ENCODE measurements around the gene PLAU. TPM values are rescaled to one million over a fixed set of nuclear protein-coding genes. Genes with fewer than 3 reads are reported as not detected.
"Not testable (repeated sequence)": the region's sequence is repeated elsewhere in the genome, so short reads cannot be mapped to it uniquely, and the experiment has no call there.

Gene PLAU
- total RNA-seq, 2 experiments from 2014 or later: 0.16 TPM; not detected in 1

DNA sequence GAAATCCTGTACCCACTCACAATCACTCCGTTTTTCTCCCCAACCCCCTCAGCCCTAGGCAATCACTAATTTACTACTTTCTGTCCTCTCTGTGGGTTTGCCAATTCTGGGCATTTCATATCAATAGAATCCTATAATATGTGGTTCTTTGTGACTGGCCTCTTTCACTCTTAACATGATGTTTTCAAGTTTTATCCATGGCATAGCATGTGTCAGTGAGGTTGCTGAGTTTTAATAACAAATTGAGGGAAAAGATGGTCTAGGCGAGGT, 11.9 kb downstream of the PLAU start:
- Mint-ChIP-seq H3K27me3 (peaks cover 22% of the 10 kb centered on the region), H3K27ac (no peak overlapping the region), H3K9me3 (ENCODE audit: low read depth) (peaks cover 7% of the 10 kb centered on the region), H3K4me3 (no peak overlapping the region), H3K4me1 (peaks cover 23% of the 10 kb centered on the region), H3K36me3 (ENCODE audit: low read depth) (no peaks in the 10 kb centered on the region)
- intact Hi-C loops (cut with DNase I, micrococcal nuclease): no loop called here
- CTCF ChIA-PET: no interaction called here
- POLR2A ChIA-PET: no interaction called here
- no peak for ATAC-seq
- DNase-seq: no peak

DNA sequence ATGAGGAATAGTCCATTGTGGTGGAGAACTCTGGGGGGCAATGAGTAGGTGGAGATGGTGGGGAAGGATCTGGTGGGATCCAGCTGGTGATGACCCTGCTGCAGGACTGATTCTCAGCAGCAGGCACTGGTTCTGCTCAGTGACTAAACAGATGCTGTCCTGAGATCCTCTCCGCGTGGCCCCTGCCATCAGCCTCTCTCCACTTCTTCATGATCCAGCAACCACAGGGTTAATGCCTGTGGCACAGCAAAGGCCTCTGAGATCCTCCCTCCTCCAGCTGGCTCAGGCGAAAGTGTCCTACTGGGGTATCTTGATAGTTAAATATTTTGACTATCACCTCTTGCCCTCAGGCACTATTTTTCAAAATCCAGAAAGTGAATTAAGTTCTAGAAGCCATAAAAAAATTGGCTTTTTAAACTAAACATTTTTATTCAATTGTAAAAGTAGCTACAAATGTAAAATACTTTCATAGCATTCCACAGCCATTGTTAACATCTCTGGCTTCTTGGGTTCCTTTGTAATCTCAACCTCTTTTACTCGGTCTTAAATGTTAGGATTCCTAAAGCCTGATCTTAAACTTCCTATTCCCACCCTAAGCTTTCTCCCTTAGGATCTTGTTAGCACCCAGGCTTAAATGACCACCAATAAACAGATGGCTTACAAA, 13.1 kb downstream of the PLAU start:
- H3K4me3 Mint-ChIP-seq: no peak overlapping the region
- no peak overlapping the region for H3K27ac Mint-ChIP-seq
- H3K36me3 Mint-ChIP-seq (ENCODE audit: low read depth): no peaks in the 10 kb centered on the region
- intact Hi-C loops (cut with DNase I, micrococcal nuclease): no loop called here
- CTCF ChIA-PET: interaction anchor here (0.7 to 1.2 kb wide), 7 partner anchors 12 to 135 kb away, joined by 3 to 6 read pairs (median 3); partner anchors contain the start of gene PLAU
- H3K9me3 Mint-ChIP-seq (ENCODE audit: low read depth): no peaks in the 10 kb centered on the region
- peaks cover 23% of the 10 kb centered on the region for H3K4me1 Mint-ChIP-seq
- POLR2A ChIA-PET: interaction anchor here (0.6 to 0.7 kb wide), 2 partner anchors 30 to 47 kb away, joined by 3 to 7 read pairs; no protein-coding TSS in a partner anchor
- H3K27me3 Mint-ChIP-seq: peaks cover 23% of the 10 kb centered on the region
- DNase-seq (no peak), ATAC-seq (no peak)

DNA sequence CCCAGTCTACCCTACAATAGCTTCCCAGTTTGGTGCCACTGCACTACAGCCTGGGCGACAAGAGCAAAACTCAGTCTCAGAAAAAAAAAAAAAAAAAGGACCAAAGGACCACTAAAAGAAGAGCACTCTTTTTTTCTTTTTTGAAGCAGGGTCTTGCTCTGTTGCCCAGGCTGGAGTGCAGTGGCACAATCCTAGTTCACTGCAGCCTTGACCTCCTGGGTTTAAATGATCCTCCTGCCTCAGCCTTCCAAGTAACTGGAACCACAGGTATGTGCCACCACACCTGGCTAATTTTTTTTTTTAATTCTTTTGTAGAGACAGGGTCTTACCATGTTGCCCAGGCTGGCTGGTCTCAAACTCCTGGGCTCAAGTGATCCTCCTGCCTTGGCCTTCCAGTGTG, 14.0 kb downstream of the PLAU start:
- peaks cover 26% of the 10 kb centered on the region for H3K27me3 Mint-ChIP-seq
- peak overlapping the region; percentile 5 for H3K27ac Mint-ChIP-seq
- H3K4me3 Mint-ChIP-seq: no peak overlapping the region
- no peaks in the 10 kb centered on the region for H3K36me3 Mint-ChIP-seq (ENCODE audit: low read depth)
- DNase-seq: no peak
- intact Hi-C loops (cut with DNase I, micrococcal nuclease): no loop called here
- ChIA-PET CTCF (interaction anchor here (0.7 to 1.2 kb wide), 4 partner anchors 14 to 113 kb away, joined by 3 to 6 read pairs (median 3); partner anchors contain the start of gene PLAU), POLR2A (interaction anchor here (0.6 kb wide), 1 partner anchor 48 kb away, joined by 7 read pairs; no protein-coding TSS in a partner anchor)
- ATAC-seq: no peak
- peaks cover 21% of the 10 kb centered on the region for H3K4me1 Mint-ChIP-seq
- H3K9me3 Mint-ChIP-seq (ENCODE audit: low read depth): no peaks in the 10 kb centered on the region

DNA sequence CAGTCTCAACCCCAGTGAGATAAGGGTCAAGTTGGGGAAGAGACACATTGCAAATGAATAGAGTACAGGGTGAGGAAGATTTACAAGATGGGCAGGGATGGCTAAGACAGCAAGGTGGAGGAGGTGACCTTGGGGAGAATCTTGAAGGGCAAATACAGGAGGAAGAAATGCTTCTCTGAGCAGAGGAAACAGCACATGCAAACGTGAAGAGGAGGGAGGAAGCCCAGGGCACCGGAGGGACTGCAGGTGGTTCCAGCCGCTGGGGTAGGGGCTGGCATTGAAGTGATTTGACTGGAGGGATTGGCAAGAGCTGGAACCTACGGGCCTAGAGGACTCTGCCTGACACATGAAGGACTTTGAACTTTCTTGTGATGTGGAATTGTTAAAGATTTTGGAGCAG, 14.6 kb downstream of the PLAU start:
- Mint-ChIP-seq H3K4me1 (peaks cover 18% of the 10 kb centered on the region), H3K36me3 (ENCODE audit: low read depth) (no peaks in the 10 kb centered on the region), H3K9me3 (ENCODE audit: low read depth) (no peaks in the 10 kb centered on the region), H3K4me3 (no peak overlapping the region), H3K27me3 (peaks cover 26% of the 10 kb centered on the region), H3K27ac (no peak overlapping the region)
- intact Hi-C loops (cut with DNase I, micrococcal nuclease): no loop called here
- ChIA-PET POLR2A (no interaction called here), CTCF (interaction anchor here (0.9 to 21.4 kb wide), 2 partner anchors 8 to 37 kb away, joined by 3 to 375 read pairs; no protein-coding TSS in a partner anchor)
- DNase-seq (no peak), ATAC-seq (no peak)

DNA sequence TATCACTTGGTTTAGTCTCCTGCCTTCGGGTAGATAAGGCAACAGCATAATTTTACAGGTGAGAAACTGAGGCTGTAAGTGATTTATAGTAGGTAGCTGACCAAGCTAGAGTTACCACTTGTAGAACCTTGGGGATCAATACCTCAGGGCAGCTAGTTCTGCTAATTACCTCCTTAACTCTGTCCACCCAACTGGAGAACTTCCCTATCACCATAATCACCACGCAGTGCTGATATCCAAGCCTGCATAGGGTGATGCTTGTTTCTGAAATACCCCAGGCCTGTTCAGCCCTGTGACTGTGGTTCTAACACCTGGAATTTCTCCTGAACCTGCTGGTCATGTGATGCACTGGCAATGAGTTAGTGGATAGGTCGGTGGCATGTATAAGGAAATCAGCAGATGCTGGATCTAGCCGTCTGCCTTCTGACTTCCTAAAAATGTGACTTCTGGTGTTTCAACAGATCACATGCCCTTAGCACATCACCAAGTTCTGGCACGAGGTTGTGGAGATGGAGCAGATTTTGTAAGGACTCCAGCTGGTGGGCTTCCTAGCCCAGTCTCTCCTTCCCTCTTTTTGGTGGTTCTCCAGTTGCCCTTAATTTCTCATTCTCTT, 15.3 kb downstream of the PLAU start:
- ChIA-PET POLR2A (no interaction called here), CTCF (interaction anchor here (0.9 to 21.4 kb wide), 5 partner anchors 8 to 92 kb away, joined by 3 to 375 read pairs (median 3); no protein-coding TSS in a partner anchor)
- H3K36me3 Mint-ChIP-seq (ENCODE audit: low read depth): no peaks in the 10 kb centered on the region
- no peaks in the 10 kb centered on the region for H3K9me3 Mint-ChIP-seq (ENCODE audit: low read depth)
- DNase-seq: no peak
- H3K4me3 Mint-ChIP-seq: no peak overlapping the region
- peaks cover 15% of the 10 kb centered on the region for H3K4me1 Mint-ChIP-seq
- no peak for ATAC-seq
- H3K27ac Mint-ChIP-seq: no peak overlapping the region
- intact Hi-C loops (cut with DNase I, micrococcal nuclease): no loop called here
- peaks cover 26% of the 10 kb centered on the region for H3K27me3 Mint-ChIP-seq

DNA sequence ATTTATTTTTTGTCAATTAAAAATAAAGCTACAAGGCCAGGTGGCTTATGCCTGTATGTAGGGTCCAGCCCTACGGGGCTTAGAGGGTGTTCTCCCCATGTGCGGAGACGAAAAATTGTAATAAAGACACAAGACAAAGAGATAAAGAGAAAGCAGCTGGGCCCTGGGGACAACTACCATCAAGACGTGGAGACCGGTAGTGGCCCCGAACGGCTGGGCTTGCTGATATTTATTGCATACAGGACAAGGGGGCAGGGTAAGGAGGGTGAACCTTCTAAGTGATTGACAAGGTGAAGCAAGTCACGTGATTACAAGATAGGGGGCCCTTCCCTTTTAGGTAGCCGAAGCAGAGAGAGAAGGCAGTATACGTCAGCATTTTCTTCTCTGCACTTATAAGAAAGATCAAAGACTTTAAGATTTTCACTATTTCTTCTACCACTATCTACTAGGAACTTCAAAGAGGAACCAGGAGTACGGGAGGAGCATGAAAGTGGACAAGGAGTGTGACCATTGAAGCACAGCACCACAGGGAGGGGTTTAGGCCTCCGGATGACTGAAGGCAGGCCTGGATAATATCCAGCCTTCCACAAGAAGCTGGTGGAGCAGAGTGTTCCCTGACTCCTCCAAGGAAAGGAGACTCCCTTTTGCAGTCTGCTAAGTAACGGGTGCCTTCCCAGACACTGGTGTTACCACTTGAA, 19.8 kb downstream of the PLAU start:
- ATAC-seq; H3K9me3 Mint-ChIP-seq (ENCODE audit: low read depth); DNase-seq; intact Hi-C loops (cut with DNase I, micrococcal nuclease); H3K27me3 Mint-ChIP-seq; H3K4me3 Mint-ChIP-seq; H3K36me3 Mint-ChIP-seq (ENCODE audit: low read depth); POLR2A ChIA-PET: not testable (repeated sequence)
- Mint-ChIP-seq H3K4me1 (peaks cover 15% of the 10 kb centered on the region), H3K27ac (peak overlapping the region; percentile 3)
- CTCF ChIA-PET: interaction anchor here (0.7 to 21.4 kb wide), 3 partner anchors 16 to 52 kb away, joined by 3 to 375 read pairs (median 3); no protein-coding TSS in a partner anchor

DNA sequence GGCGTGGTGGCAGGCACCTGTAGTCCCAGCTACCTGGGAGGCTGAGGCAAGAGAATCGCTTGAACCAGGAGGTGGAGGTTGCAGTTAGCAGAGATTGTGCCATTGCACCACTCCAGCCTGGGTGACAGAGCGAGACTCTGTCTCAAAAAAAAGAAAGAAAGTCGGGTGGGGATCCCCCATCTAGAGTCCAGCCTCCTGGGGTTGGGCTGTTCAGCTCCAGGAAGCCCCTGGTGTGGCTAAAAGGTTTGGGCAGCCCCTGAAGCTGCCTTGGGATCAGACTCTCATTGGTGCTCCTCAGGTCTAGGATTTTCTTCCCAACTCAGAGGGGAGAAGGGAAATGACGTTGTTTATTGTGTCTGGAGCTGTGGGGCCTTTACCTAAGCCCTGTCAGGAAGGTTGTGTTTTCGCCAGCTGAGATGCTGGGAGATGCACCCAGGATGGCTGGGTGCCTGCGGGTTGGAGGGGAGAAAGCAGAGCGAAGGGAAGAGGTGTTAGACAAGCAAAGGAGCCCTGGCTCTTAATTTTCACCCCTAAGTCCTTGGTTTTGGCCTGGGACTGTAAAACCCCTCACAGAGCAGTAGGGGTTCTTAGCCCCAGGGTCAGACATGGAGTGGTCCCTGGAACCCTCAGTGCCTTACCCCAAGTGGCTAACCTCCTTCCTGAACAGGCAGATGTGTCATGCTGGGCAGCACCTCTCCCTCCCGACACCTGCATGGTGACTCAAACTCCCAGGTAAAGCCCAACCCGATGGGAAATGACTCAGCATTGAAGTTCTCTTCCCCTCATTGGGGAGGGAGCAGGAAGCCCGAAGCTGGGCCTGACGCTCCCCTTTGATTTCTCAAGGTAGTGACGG, 21.1 kb downstream of the PLAU start:
- H3K27me3 Mint-ChIP-seq: peaks cover 4% of the 10 kb centered on the region
- ChIA-PET CTCF (interaction anchor here (0.8 to 21.4 kb wide), 7 partner anchors 9 to 121 kb away, joined by 3 to 375 read pairs (median 6); no protein-coding TSS in a partner anchor), POLR2A (no interaction called here)
- ATAC-seq (peak; percentile 98), DNase-seq (peak; percentile 79)
- H3K4me3 Mint-ChIP-seq: peak overlapping the region; percentile 9
- H3K9me3 Mint-ChIP-seq (ENCODE audit: low read depth): no peaks in the 10 kb centered on the region
- no peaks in the 10 kb centered on the region for H3K36me3 Mint-ChIP-seq (ENCODE audit: low read depth)
- intact Hi-C loops (cut with DNase I, micrococcal nuclease): loop anchor here in 1 of 2 experiments (2.0 kb wide), 1 partner anchor 21 kb away; the partner anchor contains the start of gene PLAU
- H3K4me1 Mint-ChIP-seq: peaks cover 15% of the 10 kb centered on the region
- peak overlapping the region; percentile 63 for H3K27ac Mint-ChIP-seq

DNA sequence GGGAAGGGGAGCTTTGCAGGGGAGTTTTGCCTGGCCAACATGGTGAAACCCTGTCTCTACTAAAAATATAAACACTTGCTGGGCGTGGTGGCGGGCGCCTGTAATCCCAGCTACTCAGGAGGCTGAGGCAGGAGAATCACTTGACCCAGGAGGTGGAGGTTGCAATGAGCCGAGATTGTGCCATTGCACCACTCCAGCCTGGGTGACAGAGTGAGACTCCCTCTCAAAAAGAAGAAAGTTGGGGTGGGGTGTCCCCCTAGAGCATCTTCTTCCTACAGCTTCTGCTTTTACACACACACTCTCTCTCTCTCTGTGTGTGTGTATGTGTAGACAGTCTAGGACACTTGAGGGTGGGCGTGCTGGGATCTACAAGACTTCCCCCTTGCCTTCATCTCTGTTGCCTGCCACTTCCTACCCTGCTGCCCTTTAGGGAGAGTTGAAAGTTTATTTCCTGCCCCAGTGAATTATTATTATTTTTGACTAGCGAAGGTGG, 21.7 kb downstream of the PLAU start:
- POLR2A ChIA-PET: no interaction called here
- Mint-ChIP-seq H3K27ac (peak overlapping the region; percentile 63), H3K4me1 (peaks cover 15% of the 10 kb centered on the region), H3K9me3 (ENCODE audit: low read depth) (no peaks in the 10 kb centered on the region), H3K27me3 (peaks cover 4% of the 10 kb centered on the region), H3K4me3 (peak overlapping the region; percentile 9), H3K36me3 (ENCODE audit: low read depth) (no peaks in the 10 kb centered on the region)
- ATAC-seq (peak; percentile 39), DNase-seq (no peak)
- CTCF ChIA-PET: interaction anchor here (1.2 to 21.4 kb wide), 5 partner anchors 8 to 67 kb away, joined by 3 to 375 read pairs (median 8); no protein-coding TSS in a partner anchor
- intact Hi-C loops (cut with DNase I, micrococcal nuclease): loop anchor here in 1 of 2 experiments (2.0 kb wide), 1 partner anchor 22 kb away; the partner anchor contains the start of gene PLAU

DNA sequence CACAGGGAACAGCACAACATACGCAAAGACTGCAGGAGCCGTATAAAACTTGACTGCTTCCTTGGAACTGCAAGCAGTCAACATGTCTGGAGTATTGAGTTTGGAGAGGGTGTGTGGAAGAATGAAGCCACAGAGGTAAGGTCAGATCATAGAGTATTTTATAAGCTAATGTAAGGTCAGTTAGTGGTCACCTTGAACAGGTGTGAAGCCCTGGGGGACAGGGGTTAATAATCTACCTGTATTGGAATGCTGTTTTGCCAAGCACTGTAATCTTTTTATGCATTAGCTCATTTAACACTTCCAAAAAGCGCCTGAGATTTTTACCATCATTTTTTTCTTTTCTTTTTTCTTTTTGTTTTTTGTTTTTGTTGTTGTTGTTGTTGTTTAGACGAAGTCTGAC, 23.1 kb downstream of the PLAU start:
- H3K36me3 Mint-ChIP-seq (ENCODE audit: low read depth): no peaks in the 10 kb centered on the region
- no peak overlapping the region for H3K4me3 Mint-ChIP-seq
- DNase-seq (no peak), ATAC-seq (no peak)
- no peak overlapping the region for H3K27ac Mint-ChIP-seq
- ChIA-PET CTCF (interaction anchor here (0.7 to 21.4 kb wide), 6 partner anchors 8 to 87 kb away, joined by 3 to 375 read pairs (median 4); no protein-coding TSS in a partner anchor), POLR2A (no interaction called here)
- H3K9me3 Mint-ChIP-seq (ENCODE audit: low read depth): no peaks in the 10 kb centered on the region
- H3K4me1 Mint-ChIP-seq: peaks cover 15% of the 10 kb centered on the region
- intact Hi-C loops (cut with DNase I, micrococcal nuclease): no loop called here
- H3K27me3 Mint-ChIP-seq: peaks cover 2% of the 10 kb centered on the region

DNA sequence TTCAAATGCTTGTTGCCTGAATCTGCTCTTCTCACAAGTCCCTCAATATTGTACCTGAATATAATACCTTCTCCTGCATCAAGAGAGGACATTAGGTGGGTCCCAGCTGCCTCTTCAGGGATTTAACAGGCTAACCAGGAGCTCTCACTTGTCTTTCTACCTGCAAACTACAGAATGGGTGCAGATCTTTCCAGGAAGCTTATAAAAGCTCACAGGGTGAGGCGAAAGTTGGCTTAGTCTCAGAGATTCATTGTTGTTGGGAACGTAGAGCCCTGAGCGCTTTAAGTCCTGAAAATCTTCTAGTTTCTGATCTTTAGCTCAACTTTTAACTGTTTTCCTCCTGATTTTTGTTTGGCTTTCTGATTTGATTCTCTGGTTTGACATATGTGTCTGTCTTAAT, 25.0 kb downstream of the PLAU start:
- no peak for DNase-seq
- ChIA-PET POLR2A (no interaction called here), CTCF (interaction anchor here (0.6 to 21.4 kb wide), 6 partner anchors 12 to 122 kb away, joined by 3 to 375 read pairs (median 4); no protein-coding TSS in a partner anchor)
- H3K27ac Mint-ChIP-seq: no peak overlapping the region
- ATAC-seq: no peak
- no peaks in the 10 kb centered on the region for H3K36me3 Mint-ChIP-seq (ENCODE audit: low read depth)
- H3K4me3 Mint-ChIP-seq: no peak overlapping the region
- no peaks in the 10 kb centered on the region for H3K27me3 Mint-ChIP-seq
- H3K9me3 Mint-ChIP-seq (ENCODE audit: low read depth): no peaks in the 10 kb centered on the region
- intact Hi-C loops (cut with DNase I, micrococcal nuclease): no loop called here
- peaks cover 18% of the 10 kb centered on the region for H3K4me1 Mint-ChIP-seq

Measured in activated CD4-positive, alpha-beta T cell treated with anti-CD3 and anti-CD28 coated beads for 36 hours (primary cell).